ENCODE data around the gene KDELR1.

KDELR1 gene

DNA sequence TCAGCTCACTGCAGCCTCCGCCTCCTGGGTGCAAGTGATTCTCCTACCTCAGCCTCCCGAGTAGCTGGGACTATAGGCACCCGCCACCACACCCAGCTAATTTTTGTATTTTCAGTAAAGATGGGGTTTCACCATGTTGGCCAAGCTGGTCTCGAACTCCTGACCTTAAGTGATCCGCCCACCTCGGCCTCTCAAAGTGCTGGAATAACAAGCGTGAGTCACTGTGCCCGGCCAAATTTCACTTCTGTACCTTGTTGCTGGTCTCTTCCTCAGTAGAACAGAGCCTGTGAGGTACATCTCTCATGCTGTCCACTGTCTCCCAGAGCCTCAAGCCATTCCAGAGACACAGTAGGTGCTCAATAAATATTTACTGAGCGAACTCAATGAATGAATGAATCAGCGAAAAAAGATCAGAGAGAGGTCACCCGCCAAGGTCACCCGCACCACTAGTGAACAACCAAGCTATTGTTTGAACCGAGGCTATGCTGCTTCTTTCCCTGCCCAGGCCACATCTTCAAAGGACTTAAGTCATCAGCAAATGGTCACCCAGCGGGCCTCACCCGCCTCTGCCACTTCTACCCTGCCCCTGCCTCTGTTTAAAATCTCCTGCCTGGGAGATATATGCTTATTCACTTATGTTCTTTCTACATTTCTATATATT, 36.9 kb downstream of the KDELR1 start:
- DNase-seq = no peak

DNA sequence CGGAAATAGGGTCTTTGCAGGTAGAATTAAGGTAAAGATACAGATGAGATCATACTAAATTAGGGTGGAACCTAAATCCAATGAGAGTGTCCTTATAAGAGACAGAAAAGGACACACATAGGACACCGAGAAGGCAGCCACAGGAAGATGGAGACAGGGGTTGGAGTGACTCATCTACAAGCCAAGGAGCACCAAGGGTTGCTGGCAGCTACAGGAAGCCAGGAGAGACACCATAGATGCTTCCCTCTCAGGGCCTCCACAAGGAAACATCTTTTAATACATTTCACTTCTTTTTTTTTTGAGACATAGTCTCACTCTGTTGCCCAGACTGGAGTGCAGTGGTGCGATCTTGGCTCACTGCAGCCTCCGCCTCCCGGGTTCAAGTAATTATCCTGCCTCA, 37.7 kb downstream of the KDELR1 start:
- no peak for DNase-seq
- intact Hi-C loops (cut with DNase I) = no loop called here

More for the DNA sequence above, 36.9 kb downstream of the KDELR1 start:
- intact Hi-C loops (cut with DNase I) = no loop called here

DNA sequence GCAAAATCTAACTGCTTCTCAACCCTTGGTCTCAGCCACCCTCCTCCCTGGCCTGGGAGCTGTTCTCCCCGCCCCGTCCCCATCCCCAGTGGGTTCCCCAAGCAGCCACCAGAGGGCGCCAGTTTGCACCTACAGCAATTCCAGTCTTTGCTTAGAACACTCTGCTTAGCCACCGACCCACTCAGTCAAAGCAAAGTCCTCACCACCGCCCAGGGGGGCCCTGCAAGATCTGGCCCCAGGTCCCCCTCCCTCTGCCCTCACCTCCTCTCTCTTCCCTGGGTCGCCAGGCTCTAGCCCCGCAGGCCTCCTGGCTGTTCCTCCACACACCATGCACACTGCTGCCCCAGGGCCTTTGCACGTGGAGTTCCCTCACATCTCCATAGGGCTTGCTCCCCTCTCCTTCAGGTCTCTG, 40.0 kb downstream of the KDELR1 start:
- DNase-seq = peak; percentile 22 to 87 (median 68)
- intact Hi-C loops (cut with DNase I) = no loop called here

DNA sequence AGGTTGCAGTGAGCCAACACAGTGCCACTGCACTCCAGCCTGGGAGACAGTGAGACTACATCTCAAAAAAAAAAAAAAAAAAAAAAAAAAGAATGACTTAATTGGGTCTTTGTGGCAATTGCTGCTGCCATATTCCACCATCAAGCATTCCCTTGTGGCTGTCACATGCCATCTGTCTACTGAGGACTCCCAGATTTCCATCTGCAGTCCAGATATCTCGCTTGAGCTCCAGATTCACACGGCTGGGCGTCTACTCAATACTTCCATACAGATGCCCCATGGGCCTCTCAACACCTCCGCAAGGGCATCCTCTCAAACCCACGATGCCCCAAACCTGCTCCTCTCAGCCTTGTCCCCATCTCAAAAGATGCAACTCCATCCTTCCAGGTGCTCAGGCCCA, 40.5 kb downstream of the KDELR1 start:
- no peak for DNase-seq
- intact Hi-C loops (cut with DNase I) = no loop called here

DNA sequence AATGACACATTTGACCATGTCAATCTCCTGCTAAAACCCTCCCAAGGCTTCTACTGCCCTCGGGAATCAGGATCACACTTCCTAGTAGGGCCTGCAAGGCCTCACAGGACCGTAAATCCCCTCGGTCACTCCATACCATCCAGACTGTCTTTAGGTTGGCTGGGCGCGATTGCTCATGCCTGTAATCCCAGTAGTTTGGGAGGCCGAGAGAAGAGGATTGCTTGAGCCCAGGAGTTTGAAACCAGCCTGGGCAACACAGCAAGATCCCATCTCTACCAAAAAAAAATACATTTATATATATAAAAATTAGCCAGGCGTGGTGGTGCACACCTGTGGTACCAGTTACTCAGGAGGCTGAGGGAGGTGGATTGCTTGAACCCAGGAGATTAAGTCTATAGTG, 42.6 kb downstream of the KDELR1 start:
- intact Hi-C loops (cut with DNase I) = no loop called here
- no peak for DNase-seq

DNA sequence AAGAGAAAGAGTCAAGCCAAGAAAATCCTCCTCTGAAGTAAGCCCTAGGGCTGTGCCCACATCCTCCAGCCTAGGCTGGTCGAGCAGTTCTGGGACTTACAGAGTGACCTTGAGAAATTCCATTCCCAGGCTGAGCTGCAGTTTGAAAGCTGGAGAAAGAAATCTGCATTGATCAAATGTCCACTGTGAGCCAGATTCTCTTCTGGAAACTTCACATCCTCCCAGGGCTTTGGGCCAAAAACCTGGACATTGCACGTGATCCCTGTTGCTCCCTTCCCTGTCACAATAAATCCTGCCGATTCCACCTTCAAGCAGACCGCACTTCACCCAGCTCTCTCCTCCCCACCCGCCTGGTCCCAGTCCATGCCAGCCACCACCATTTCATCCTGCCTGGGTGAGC, 43.3 kb downstream of the KDELR1 start:
- intact Hi-C loops (cut with DNase I) = no loop called here
- DNase-seq = no peak

DNA sequence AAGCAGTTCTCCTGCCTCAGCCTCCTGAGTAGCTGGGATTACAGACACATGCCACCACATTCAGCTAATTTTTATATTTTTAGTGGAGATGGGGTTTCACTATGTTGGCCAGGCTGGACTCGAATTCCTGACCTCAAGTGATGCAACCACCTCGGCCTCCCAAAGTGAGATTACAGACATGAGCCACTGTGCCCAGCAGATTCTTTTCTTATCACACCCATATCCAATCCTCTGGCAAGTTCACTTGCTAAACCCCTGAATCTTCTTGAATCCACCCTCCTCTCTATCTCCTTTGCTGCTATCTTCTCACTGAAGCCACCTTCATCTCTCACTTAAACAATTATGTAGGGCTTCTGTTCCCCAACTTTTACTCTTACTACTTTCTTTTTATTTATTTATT, 45.2 kb downstream of the KDELR1 start:
- intact Hi-C loops (cut with DNase I) = no loop called here
- no peak for DNase-seq

DNA sequence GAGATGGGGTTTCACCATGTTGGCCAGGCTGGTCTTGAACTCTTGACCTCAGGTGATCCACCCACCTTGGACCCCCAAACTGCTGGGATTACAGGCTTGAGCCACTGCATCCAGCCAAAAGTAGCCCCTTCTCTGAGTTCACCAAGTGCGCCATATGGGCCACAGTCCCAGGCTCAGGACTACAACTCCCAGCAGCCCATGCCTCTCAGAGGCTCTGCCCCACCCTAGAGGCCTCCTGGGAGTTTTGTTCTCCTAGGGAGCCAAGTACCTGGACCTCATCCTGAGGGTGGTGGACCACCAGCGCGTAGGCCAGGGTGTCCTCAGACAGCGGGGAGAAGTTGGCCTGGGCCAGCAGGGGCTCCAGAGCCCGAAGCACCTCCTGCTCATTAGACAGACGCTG, 46.5 kb downstream of the KDELR1 start:
- intact Hi-C loops (cut with DNase I) = no loop called here
- no peak for DNase-seq

GRCh38 chr19:48342841-48343540, 48.4 kb downstream of the KDELR1 start:
- intact Hi-C loops (cut with DNase I) = no loop called here
- DNase-seq = no peak

DNA sequence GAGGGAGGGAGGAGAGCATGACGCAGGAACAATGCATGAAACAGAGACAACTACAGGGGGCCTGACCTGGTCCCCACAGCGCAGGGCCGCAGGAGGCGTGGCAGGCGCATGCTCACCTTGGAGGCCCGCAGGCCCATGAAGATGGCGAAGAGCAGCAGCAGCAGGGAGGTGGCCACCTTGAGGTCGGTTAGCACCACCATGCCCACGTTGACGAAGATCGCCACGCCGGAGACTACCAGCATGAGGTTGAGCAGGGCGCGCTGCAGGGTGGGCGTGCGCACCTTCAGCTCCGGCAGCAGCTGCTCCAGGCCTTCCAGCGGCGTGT, 49.0 kb downstream of the KDELR1 start:
- DNase-seq = no peak
- intact Hi-C loops (cut with DNase I) = no loop called here

- DNase-seq = peak in 2 of 42 donors; percentile 30 to 36
- intact Hi-C loops (cut with DNase I) = no loop called here
Measured at GRCh38 chr19:48341515-48342413, 49.6 kb downstream of the KDELR1 start.

DNA sequence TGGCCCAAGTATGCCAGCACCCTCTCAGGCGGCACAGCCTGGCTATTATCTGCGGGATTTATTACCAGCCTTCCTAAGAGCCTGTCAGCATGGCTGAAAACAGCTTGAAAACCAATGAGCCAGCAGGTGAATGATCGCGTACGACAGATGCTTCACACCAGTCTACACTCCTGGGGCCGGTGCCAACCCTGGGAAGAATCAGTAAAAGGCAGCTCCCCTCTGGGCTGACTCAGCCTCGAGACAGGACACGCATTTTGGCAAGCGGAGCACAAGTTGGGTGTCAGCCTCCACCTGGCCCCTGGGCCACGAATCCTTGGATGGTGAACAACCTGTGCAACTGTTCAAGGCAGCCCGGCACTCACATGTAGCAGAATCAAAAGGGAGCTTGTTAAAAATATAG, 50.4 kb downstream of the KDELR1 start:
- DNase-seq = peak in 28 of 42 donors; percentile 15 to 84 (median 40)
- intact Hi-C loops (cut with DNase I) = no loop called here

DNA sequence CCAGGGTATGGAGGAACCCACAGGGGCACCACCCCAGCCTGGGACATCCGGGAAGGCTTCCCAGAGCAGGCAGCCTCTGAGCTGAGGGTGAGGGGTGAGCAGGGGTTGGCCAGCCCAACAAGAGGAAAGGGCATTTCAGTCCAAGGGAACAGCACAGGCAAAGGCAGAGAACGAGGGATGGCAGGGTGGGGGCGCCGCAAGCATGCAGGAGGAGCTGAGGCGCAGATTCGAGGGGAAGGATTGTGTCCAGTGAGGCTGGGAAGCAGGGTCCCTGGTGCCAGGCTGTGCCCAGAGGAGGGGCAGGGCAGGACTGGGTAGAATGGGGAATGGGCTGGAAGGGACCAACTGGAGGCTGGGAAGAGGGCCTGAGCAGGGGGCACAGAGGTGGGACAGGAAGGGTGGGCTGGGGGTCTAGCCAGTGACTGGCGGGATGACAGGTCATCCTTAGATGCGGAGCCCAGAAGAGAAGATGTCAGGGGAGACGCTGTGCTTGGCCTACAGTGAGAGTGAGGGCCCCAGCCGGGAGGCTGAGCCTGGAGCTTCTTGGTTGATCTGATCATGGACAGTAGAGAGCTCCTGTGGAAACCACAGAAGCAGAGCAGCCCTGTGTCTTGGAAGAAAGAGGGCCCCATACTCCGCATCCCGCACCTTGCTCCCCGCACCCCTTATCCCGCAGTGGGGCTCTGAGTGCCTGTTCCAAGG, 52.4 kb downstream of the KDELR1 start:
- intact Hi-C loops (cut with DNase I) = no loop called here
- DNase-seq = no peak

DNA sequence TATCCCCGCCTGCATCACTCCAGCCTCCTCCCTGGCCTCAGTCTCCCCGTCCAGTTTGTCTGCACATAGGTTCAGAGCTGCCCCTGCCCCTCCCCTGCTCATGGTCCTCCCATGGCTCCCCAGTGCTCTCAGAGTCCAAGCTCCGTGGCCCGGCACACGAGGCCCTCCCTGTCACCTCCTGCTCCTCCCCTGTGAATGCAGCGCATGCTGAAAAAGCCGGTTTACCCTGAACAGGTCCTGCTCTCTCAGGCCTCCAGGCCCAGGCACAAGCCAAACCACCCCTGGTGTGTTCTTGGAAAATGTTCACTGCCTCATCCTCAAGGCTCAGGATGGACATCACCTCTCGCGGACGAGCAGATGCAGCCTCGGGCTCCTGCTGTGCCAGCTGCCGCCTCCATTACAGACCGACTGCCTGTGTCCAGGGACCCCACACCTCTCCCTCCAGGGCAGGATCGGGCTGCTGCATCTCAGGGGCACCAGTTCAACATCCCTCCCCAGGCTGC, 53.0 kb downstream of the KDELR1 start:
- intact Hi-C loops (cut with DNase I) = no loop called here
- no peak for DNase-seq

DNA sequence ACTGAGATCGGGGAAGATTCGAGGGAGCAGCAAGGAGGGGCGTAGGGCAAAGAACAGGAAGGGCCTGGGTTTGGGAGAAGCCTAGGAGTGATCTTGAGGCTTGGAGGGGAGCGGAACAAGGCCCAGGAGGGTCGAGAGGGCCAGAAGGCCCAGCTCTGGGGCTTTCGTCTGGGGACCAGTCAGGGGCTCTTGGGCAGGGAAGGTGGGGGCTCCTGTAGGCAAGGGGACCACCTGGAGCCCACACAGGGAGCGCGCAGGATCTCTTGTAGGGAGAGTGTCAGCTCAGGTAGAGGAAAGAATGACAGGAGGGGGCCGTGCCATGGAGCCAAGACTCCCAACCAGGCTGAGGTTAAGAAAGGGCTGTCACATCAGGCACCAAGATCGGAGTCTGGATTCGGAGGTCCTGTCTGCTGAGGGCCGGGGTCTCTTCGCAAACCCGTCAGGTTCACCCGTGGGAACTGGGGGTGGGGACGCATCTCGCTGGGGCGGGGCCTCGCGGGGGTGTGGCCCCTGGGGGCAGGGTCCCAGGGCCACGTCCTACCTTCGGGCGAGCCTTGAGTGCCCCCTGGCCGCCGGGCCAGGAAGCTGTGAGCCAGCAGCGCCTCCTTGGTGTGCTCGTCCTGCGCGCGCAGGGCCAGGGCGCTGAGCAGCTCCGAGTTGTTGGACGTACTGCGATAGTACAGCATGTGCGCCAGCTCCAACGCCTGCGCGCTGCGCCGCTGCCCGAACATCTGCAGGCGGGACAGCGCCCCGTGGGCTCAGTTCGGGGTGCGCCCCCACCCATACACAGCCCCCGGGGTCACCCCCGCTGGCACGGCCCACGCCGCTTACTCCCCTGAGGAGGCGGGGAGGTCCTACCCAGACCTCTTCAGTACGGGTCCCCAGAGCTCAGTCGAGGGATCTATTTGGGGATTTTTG, 57.6 kb downstream of the KDELR1 start:
- intact Hi-C loops (cut with DNase I) = no loop called here
- DNase-seq = peak; percentile 61 to 90 (median 80)

GRCh38 chr19:48332662-48333466, 58.5 kb downstream of the KDELR1 start:
- DNase-seq = peak; percentile 74 to 98 (median 89)
- intact Hi-C loops (cut with DNase I) = no loop called here

Data from head of caudate nucleus (tissue), 42 donors.